22Rv1 (cell line): ENCODE measurements around the gene ZNF438.

Source experiments
- ZFX ChIP-seq: fragments of 450-650 bp; IDR thresholded peaks from 2 replicates; pipeline ENCODE4 v1.6.1; 2017; ENCODE audit warnings: antibody characterized with exemption, borderline replicate concordance
- TF ChIP-seq, protein P1 (sequence below): fragments of 450-650 bp; IDR thresholded peaks from 2 replicates; pipeline ENCODE4 v1.5.1; 2017; ENCODE audit warnings: mild to moderate bottlenecking

DNA sequence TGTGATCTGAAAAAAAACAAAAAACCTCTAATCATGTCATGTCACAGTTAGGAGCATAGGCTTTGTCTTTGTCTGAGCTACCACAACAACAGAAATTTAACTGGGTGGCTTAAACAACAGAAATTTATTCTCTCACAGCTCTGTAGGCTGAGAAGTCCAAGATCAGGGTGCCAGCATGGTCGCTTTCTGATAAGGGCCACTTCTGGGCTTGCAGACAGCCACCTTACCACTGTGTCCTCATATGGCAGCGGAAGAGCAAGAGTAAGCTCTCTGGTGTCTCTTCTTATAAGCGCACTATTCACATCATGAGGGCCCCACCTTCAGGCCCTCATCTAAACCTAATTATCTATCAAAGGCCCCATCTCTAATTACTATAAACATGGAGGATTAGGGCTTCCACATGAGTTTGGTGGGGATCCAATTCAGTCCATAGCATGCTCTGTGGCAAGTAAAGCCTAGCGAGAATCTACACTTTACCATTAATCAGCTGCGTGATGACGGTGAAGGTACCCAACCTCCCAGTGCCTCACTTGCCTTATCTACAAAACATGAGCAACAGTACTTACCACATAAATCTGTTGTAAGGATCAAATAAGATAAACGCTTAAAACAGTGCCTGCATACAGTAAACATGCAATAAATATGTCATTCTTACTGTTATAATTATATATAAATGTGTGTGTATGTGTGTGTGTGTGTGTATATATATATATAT is 17.3 kb downstream of the ZNF438 start:
- TF ChIP-seq, protein P1, sequence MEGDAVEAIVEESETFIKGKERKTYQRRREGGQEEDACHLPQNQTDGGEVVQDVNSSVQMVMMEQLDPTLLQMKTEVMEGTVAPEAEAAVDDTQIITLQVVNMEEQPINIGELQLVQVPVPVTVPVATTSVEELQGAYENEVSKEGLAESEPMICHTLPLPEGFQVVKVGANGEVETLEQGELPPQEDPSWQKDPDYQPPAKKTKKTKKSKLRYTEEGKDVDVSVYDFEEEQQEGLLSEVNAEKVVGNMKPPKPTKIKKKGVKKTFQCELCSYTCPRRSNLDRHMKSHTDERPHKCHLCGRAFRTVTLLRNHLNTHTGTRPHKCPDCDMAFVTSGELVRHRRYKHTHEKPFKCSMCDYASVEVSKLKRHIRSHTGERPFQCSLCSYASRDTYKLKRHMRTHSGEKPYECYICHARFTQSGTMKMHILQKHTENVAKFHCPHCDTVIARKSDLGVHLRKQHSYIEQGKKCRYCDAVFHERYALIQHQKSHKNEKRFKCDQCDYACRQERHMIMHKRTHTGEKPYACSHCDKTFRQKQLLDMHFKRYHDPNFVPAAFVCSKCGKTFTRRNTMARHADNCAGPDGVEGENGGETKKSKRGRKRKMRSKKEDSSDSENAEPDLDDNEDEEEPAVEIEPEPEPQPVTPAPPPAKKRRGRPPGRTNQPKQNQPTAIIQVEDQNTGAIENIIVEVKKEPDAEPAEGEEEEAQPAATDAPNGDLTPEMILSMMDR, result no peak
- no peak for TF ChIP-seq ZFX
